H1 (cell line): ENCODE measurements around the gene SWI5. TPM values are rescaled to one million over a fixed set of nuclear protein-coding genes. Genes with fewer than 3 reads are reported as not detected.

ENCODE experiments used
- CTCF ChIA-PET: fragments of 300-600 bp; sonication (Branson Sonifier 250); formaldehyde crosslinking; loops from one replicate; lab custom pipeline; 2021; ENCODE audit not compliant: partially characterized antibody; lab: Charles Lee
- POLR2A ChIA-PET: fragments of 300-600 bp; sonication (Branson Sonifier 250); formaldehyde crosslinking; loops from one replicate; lab custom pipeline; 2021; ENCODE audit warnings: inconsistent platforms; ENCODE audit not compliant: partially characterized antibody; lab: Charles Lee
- DNase-seq, 2 experiments: peaks; one replicate each; pipeline versions ENCODE4 v3.0.0 to v3.0.0-alpha.2; 2010 to 2022; ENCODE audit warnings: low spot score in 2 of 2, low read depth in 1 of 2, mixed read lengths in 1 of 2
- FAIRE-seq: peaks from 2 replicates; lab custom pipeline; 2011; peaks lifted over from hg19 to GRCh38; lab: Jason Lieb, UNC
- H2AFZ ChIP-seq: 2 replicates; pipeline ENCODE4 v1.8.1; 2012; ENCODE audit warnings: low read length, inconsistent platforms
- H2AK5ac ChIP-seq: 2 replicates; pipeline ENCODE4 v1.6.1; 2013; ENCODE audit warnings: low read depth, low read length
- H2BK120ac ChIP-seq: replicated peaks from 2 replicates; pipeline ENCODE3; 2013; ENCODE audit warnings: low read depth, low read length, inconsistent platforms
- H2BK12ac ChIP-seq: 2 replicates; pipeline ENCODE4 v1.6.1; 2013; ENCODE audit warnings: low read depth, low read length
- H2BK15ac ChIP-seq: 2 replicates; pipeline ENCODE4 v1.6.1; 2013; ENCODE audit warnings: low read length
- H2BK20ac ChIP-seq: 2 replicates; pipeline ENCODE4 v1.6.1; 2013; ENCODE audit warnings: low read length
- H2BK5ac ChIP-seq: 2 replicates; pipeline ENCODE4 v1.6.1; 2013; ENCODE audit warnings: low read depth, low read length
- H3K14ac ChIP-seq: 2 replicates; pipeline ENCODE4 v1.6.1; 2013; ENCODE audit warnings: inconsistent platforms; ENCODE audit not compliant: insufficient read length
- H3K18ac ChIP-seq: 2 replicates; pipeline ENCODE4 v1.6.1; 2013; ENCODE audit warnings: low read length; ENCODE audit errors: extremely low read depth
- H3K23ac ChIP-seq: 2 replicates; pipeline ENCODE4 v1.6.1; 2013; ENCODE audit warnings: inconsistent platforms; ENCODE audit not compliant: insufficient read length
- H3K23me2 ChIP-seq: 2 replicates; pipeline ENCODE4 v1.6.1; 2013; ENCODE audit warnings: low read depth, low read length
- H3K27ac ChIP-seq: 2 replicates; pipeline ENCODE4 v1.6.1; 2011; ENCODE audit warnings: low read depth, low read length, inconsistent platforms
- H3K27me3 ChIP-seq, 4 experiments: replicated peaks in 1 of 4; 1 replicate in 1 of 4; 2 replicates in 3 of 4; pipeline versions ENCODE4 v1.6.1 to v1.8.1; 2011 to 2013; ENCODE audit warnings: low read length in 3 of 4, mild to moderate bottlenecking in 3 of 4, inconsistent platforms in 2 of 4, mixed read lengths in 2 of 4, moderate library complexity in 1 of 4; ENCODE audit not compliant: control insufficient read depth in 3 of 4, insufficient read depth in 3 of 4; ENCODE audit errors: extremely low read depth in 1 of 4
- H3K36me3 ChIP-seq, 4 experiments: 2 replicates each; pipeline versions ENCODE4 v1.6.1 to v1.8.1; 2011 to 2013; ENCODE audit warnings: mild to moderate bottlenecking in 4 of 4, low read length in 3 of 4, moderate library complexity in 2 of 4, control low read depth in 1 of 4, inconsistent platforms in 1 of 4; ENCODE audit not compliant: insufficient read depth in 4 of 4, control insufficient read depth in 2 of 4
- H3K4ac ChIP-seq: replicated peaks from 2 replicates; pipeline ENCODE3; 2013; ENCODE audit warnings: low read length, low read depth, mixed read lengths, inconsistent platforms; ENCODE audit not compliant: insufficient read length
- H3K4me1 ChIP-seq, 4 experiments: replicated peaks in 1 of 4; 1 replicate in 1 of 4; 2 replicates in 3 of 4; pipeline versions ENCODE4 v1.6.1 to v1.8.1; 2011 to 2013; ENCODE audit warnings: low read length in 3 of 4, inconsistent platforms in 2 of 4, mixed read lengths in 1 of 4; ENCODE audit not compliant: insufficient read depth in 4 of 4, control insufficient read depth in 3 of 4
- H3K4me2 ChIP-seq, 2 experiments: 2 replicates each; pipeline versions ENCODE4 v1.6.1 to v1.8.1; 2011 to 2013; ENCODE audit warnings: low read depth in 2 of 2, low read length in 2 of 2, control low read depth in 1 of 2, inconsistent platforms in 1 of 2, mild to moderate bottlenecking in 1 of 2; ENCODE audit not compliant: insufficient read depth in 1 of 2
- H3K4me3 ChIP-seq, 4 experiments: fragments of 200-600, 300-600 bp in 1 of 4; sonication (generic), shearing (Covaris generic), sonication (Bioruptor Twin) in 1 of 4; 2 replicates each; pipeline versions ENCODE4 v1.5.1 to v1.8.1; 2011 to 2016; ENCODE audit warnings: low read length in 4 of 4, low read depth in 3 of 4, control low read depth in 2 of 4, inconsistent platforms in 2 of 4, mild to moderate bottlenecking in 2 of 4, mixed read lengths in 1 of 4, moderate library complexity in 1 of 4; ENCODE audit not compliant: insufficient read depth in 2 of 4; ENCODE audit errors: extremely low read depth in 1 of 4
- H3K56ac ChIP-seq: replicated peaks from 2 replicates; pipeline ENCODE3; 2013; ENCODE audit warnings: low read depth, mild to moderate bottlenecking, mixed read lengths, low read length, inconsistent platforms; ENCODE audit not compliant: insufficient read length
- H3K79me1 ChIP-seq: 2 replicates; pipeline ENCODE4 v1.6.1; 2013; ENCODE audit warnings: low read depth, low read length, control low read depth
- H3K79me2 ChIP-seq, 2 experiments: 2 replicates each; pipeline versions ENCODE4 v1.6.1 to v1.8.1; 2012 to 2013; ENCODE audit warnings: low read length in 2 of 2, mild to moderate bottlenecking in 2 of 2, inconsistent platforms in 1 of 2; ENCODE audit not compliant: insufficient read depth in 2 of 2, control insufficient read depth in 1 of 2
- H3K9ac ChIP-seq, 4 experiments: replicated peaks in 1 of 4; 1 replicate in 1 of 4; 2 replicates in 3 of 4; pipeline versions ENCODE4 v1.6.1 to v1.8.1; 2011 to 2013; ENCODE audit warnings: low read depth in 3 of 4, low read length in 3 of 4, control low read depth in 2 of 4, mild to moderate bottlenecking in 2 of 4, moderate library complexity in 2 of 4, inconsistent platforms in 1 of 4; ENCODE audit errors: extremely low read depth in 1 of 4
- H3K9me3 ChIP-seq, 2 experiments: 2 replicates each; pipeline versions ENCODE4 v1.6.1 to v1.8.1; 2012 to 2013; ENCODE audit warnings: mild to moderate bottlenecking in 2 of 2, moderate library complexity in 2 of 2, control low read depth in 1 of 2, inconsistent platforms in 1 of 2, low read depth in 1 of 2, low read length in 1 of 2, mixed read lengths in 1 of 2; ENCODE audit not compliant: insufficient read depth in 2 of 2
- H4K20me1 ChIP-seq, 2 experiments: replicated peaks in 1 of 2; 2 replicates each; pipeline versions ENCODE3 to v1.8.1; 2011 to 2013; ENCODE audit warnings: inconsistent platforms in 2 of 2, low read length in 2 of 2, mild to moderate bottlenecking in 1 of 2; ENCODE audit not compliant: insufficient read depth in 2 of 2, control insufficient read depth in 1 of 2
- H4K5ac ChIP-seq: 2 replicates; pipeline ENCODE4 v1.6.1; 2013; ENCODE audit warnings: low read length, low read depth, mixed read lengths, inconsistent platforms; ENCODE audit not compliant: insufficient read length
- H4K8ac ChIP-seq: 2 replicates; pipeline ENCODE4 v1.8.0; 2013; ENCODE audit warnings: mild to moderate bottlenecking, moderate library complexity, low read length, inconsistent platforms; ENCODE audit not compliant: insufficient read depth; ENCODE audit errors: extremely low read depth
- H4K91ac ChIP-seq: replicated peaks from 2 replicates; pipeline ENCODE3; 2013; ENCODE audit warnings: low read length, mixed read lengths, inconsistent platforms; ENCODE audit not compliant: insufficient read length
- BCL11A ChIP-seq, 2 experiments: IDR thresholded peaks; one replicate each; pipeline ENCODE4 v1.6.1; 2011; ENCODE audit warnings: low read depth in 2 of 2, low read length in 2 of 2, mild to moderate bottlenecking in 2 of 2
- JUN ChIP-seq: IDR thresholded peaks from 2 replicates; pipeline ENCODE4 v1.6.1; 2011; ENCODE audit warnings: low read depth, mild to moderate bottlenecking, improper control_type of control experiment, low read length
- POU5F1 ChIP-seq: IDR thresholded peaks from 2 replicates; pipeline ENCODE4 v1.6.1; 2011; ENCODE audit warnings: low read depth, mild to moderate bottlenecking, low read length, moderate library complexity
- RAD21 ChIP-seq, 2 experiments: IDR thresholded peaks in 1 of 2; conservative IDR thresholded peaks in 1 of 2; 2 replicates each; pipeline ENCODE4 v1.6.1; 2011; ENCODE audit warnings: low read depth in 2 of 2, low read length in 2 of 2, improper control_type of control experiment in 1 of 2, inconsistent platforms in 1 of 2, mild to moderate bottlenecking in 1 of 2, moderate library complexity in 1 of 2
- WGBS, 2 experiments: shearing (Covaris generic) in 1 of 2; methylation state at CpG; one replicate each; pipeline versions ENCODE4 v1.1.6 to v1.1.7; 2013 to 2015; ENCODE audit warnings: low lambda C conversion rate in 2 of 2, mixed read lengths in 2 of 2, inconsistent platforms in 1 of 2, low coverage in 1 of 2, missing lambda C conversion rate in 1 of 2; ENCODE audit not compliant: insufficient replicate concordance in 2 of 2, insufficient coverage in 1 of 2, insufficient read length in 1 of 2; ENCODE audit errors: extremely low coverage in 1 of 2, missing lambda C conversion rate in 1 of 2; 5-methylcytosine and 5-hydroxymethylcytosine counted together
- polyA plus RNA-seq, 7 experiments: library from polyadenylated mRNA; depleted of rRNA in 3 of 7; stranded (reverse) in 5 of 7; unstranded in 2 of 7; fragments of >200 nt in 5 of 7; fragments of 200-250 nt in 2 of 7; gene quantifications; 1 replicate in 5 of 7; 2 replicates in 1 of 7; 4 replicates in 1 of 7; pipeline versions ENCODE4 v1.2.1 to v1.2.3, GENCODE V29; 2011 to 2013; ENCODE audit warnings: missing spikeins in 2 of 7, mixed read lengths in 2 of 7
- total RNA-seq: library from RNA; stranded (reverse); fragmentation: NEBNext Ultra II Directional; extraction: Animal tissue kit (Norgen Biotek cat#: 25700); gene quantifications from 2 replicates; pipeline ENCODE4 v1.2.1, GENCODE V29; 2021

Gene SWI5
- total and polyA plus RNA-seq, 2 of the 8 experiments (the other 6 are each of a cell fraction or from before 2014, with no cell fraction given), result 29.0 to 59.5 TPM

GRCh38 chr9:128242124-128242523 is 34.0 kb upstream of the SWI5 start:
- H3K14ac ChIP-seq, result no peak overlapping the region
- H3K23me2 ChIP-seq, result peaks cover 7% of the 10 kb centered on the region; the same call in 1 of the 2 replicates
- H2AFZ ChIP-seq, result no peak overlapping the region
- TF ChIP-seq JUN (no peak), POU5F1 (no peak), RAD21 (IDR thresholded peaks at IDR 0.05 in 1 of 2, conservative IDR thresholded peaks at IDR 0.05 in 1 of 2; ENCODE audit: low read depth in 2 of 2, low read length in 2 of 2) (no peak), BCL11A (IDR thresholded peaks at IDR 0.05; ENCODE audit: low read depth in 2 of 2, low read length in 2 of 2) (no peak)
- H2BK15ac ChIP-seq, result no peak overlapping the region
- no peak overlapping the region for H2BK12ac ChIP-seq
- no peak overlapping the region for H3K27ac ChIP-seq
- H2BK5ac ChIP-seq, result no peak overlapping the region
- FAIRE-seq (no peak), DNase-seq (no peak)
- H3K9ac ChIP-seq, result no peak overlapping the region
- H3K9me3 ChIP-seq, result no peaks in the 10 kb centered on the region
- no peak overlapping the region for H4K8ac ChIP-seq
- no peak overlapping the region for H4K5ac ChIP-seq
- H2BK120ac ChIP-seq, result no peak overlapping the region
- no peaks in the 10 kb centered on the region for H3K79me1 ChIP-seq
- no peak overlapping the region for H3K4me3 ChIP-seq
- H3K36me3 ChIP-seq, result peaks cover 0 to 11% (median 4%) of the 10 kb centered on the region in 4 experiments; a peak in 2 of 8 replicates
- CTCF ChIA-PET, result interaction anchor here (0.7 to 2.8 kb wide), 5 partner anchors 12 to 99 kb away, joined by 3 to 13 read pairs (median 5); no protein-coding TSS in a partner anchor
- peaks cover 2 to 6% of the 10 kb centered on the region in 2 experiments for H4K20me1 ChIP-seq
- no peak overlapping the region for H3K23ac ChIP-seq
- POLR2A ChIA-PET, result interaction anchor here (1.5 to 3.7 kb wide), 3 partner anchors 8 to 17 kb away, joined by 7 to 16 read pairs (median 10); no protein-coding TSS in a partner anchor
- H3K79me2 ChIP-seq, result no peaks in the 10 kb centered on the region
- no peaks in the 10 kb centered on the region for H3K27me3 ChIP-seq
- H3K18ac ChIP-seq, result no peak overlapping the region
- no peak overlapping the region for H4K91ac ChIP-seq
- no peak overlapping the region for H3K4me2 ChIP-seq
- H2AK5ac ChIP-seq, result no peak overlapping the region
- no peak overlapping the region for H2BK20ac ChIP-seq
- H3K56ac ChIP-seq, result no peak overlapping the region
- 82% methylated on average over 4 of the region's 4 CpGs; no CpG with 5 or more reads in 1 of the 2 experiments for WGBS, 2 experiments
- H3K4ac ChIP-seq, result no peak overlapping the region
- H3K4me1 ChIP-seq, result peaks cover 3 to 19% (median 10%) of the 10 kb centered on the region in 4 experiments
